ENCODE data around the gene TP53TG5. TPM values are rescaled to one million over a fixed set of nuclear protein-coding genes. Genes with fewer than 3 reads are reported as not detected.
A peak's percentile ranks its signal among the peaks of the same experiment; 100 is the strongest.

TP53TG5 gene
- total and polyA plus RNA-seq, 7 donors: 0.12 to 1.0 (median 0.38) TPM; not detected in 2

DNA sequence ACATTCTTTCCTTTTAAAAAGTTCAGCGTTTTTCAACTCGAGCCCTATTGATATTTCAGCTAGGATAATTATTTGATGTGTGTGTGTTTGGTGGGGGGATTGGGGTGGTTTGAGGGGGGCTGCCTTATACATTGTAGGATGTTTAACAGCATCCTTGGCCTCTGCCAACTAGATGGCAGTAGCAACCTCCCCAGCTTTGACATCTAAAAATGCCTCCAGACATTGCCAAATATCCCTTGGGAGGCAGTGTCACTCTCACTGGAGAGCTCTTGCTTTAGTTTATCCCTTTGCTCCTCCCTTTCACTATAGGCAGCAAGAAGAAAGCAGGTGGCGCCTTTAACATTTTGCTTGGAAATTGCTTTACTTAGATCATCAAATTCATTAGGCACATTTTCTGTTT, 14.6 kb upstream of the TP53TG5 start:
- no peaks in the 10 kb centered on the region for H3K36me3 ChIP-seq (ENCODE audit: insufficient read depth in 1 of 2, low read depth in 1 of 2)
- H3K4me1 ChIP-seq: no peaks in the 10 kb centered on the region
- TF ChIP-seq, protein P1, sequence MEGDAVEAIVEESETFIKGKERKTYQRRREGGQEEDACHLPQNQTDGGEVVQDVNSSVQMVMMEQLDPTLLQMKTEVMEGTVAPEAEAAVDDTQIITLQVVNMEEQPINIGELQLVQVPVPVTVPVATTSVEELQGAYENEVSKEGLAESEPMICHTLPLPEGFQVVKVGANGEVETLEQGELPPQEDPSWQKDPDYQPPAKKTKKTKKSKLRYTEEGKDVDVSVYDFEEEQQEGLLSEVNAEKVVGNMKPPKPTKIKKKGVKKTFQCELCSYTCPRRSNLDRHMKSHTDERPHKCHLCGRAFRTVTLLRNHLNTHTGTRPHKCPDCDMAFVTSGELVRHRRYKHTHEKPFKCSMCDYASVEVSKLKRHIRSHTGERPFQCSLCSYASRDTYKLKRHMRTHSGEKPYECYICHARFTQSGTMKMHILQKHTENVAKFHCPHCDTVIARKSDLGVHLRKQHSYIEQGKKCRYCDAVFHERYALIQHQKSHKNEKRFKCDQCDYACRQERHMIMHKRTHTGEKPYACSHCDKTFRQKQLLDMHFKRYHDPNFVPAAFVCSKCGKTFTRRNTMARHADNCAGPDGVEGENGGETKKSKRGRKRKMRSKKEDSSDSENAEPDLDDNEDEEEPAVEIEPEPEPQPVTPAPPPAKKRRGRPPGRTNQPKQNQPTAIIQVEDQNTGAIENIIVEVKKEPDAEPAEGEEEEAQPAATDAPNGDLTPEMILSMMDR (IDR thresholded peaks at IDR 0.05): no peak
- intact Hi-C loops (cut with DNase I): loop anchor here in 1 of 2 donors (1.0 kb wide), 1 partner anchor 16 kb away; no protein-coding TSS in a partner anchor
- H3K27ac ChIP-seq: no peak overlapping the region
- H3K4me3 ChIP-seq: no peak overlapping the region
- no peaks in the 10 kb centered on the region for H3K9me3 ChIP-seq
- WGBS, 3 donors: 89 to 91% (median 90%) methylated on average over 3 of the region's 3 CpGs
- DNase-seq (no peak), ATAC-seq (peak in 1 of 4 donors; percentile 31)
- no peaks in the 10 kb centered on the region for H3K27me3 ChIP-seq (ENCODE audit: insufficient read depth in 3 of 3, low read length in 2 of 3)

GRCh38 chr20:45391559-45391958, 13.4 kb upstream of the TP53TG5 start:
- WGBS, 3 donors: 59 to 74% (median 60%) methylated on average over 2 of the region's 2 CpGs
- H3K36me3 ChIP-seq (ENCODE audit: insufficient read depth in 1 of 2, low read depth in 1 of 2): no peaks in the 10 kb centered on the region
- intact Hi-C loops (cut with DNase I): no loop called here
- no peaks in the 10 kb centered on the region for H3K4me1 ChIP-seq
- DNase-seq: no peak
- H3K4me3 ChIP-seq: no peak overlapping the region
- H3K27me3 ChIP-seq (ENCODE audit: insufficient read depth in 3 of 3, low read length in 2 of 3): no peaks in the 10 kb centered on the region
- no peak for ATAC-seq
- H3K9me3 ChIP-seq: no peaks in the 10 kb centered on the region
- TF ChIP-seq, protein P1 (IDR thresholded peaks at IDR 0.05): no peak
- H3K27ac ChIP-seq: no peak overlapping the region

- ATAC-seq (no peak), DNase-seq (no peak)
- WGBS, 3 donors: 90 to 95% (median 95%) methylated on average over 2 of the region's 2 CpGs
- no peaks in the 10 kb centered on the region for H3K9me3 ChIP-seq
- TF ChIP-seq, protein P1 (IDR thresholded peaks at IDR 0.05): no peak
- intact Hi-C loops (cut with DNase I): no loop called here
- no peaks in the 10 kb centered on the region for H3K27me3 ChIP-seq (ENCODE audit: insufficient read depth in 3 of 3, low read length in 2 of 3)
- no peak overlapping the region for H3K27ac ChIP-seq
- no peaks in the 10 kb centered on the region for H3K4me1 ChIP-seq
- no peaks in the 10 kb centered on the region for H3K36me3 ChIP-seq (ENCODE audit: insufficient read depth in 1 of 2, low read depth in 1 of 2)
- H3K4me3 ChIP-seq: no peak overlapping the region
Observed at GRCh38 chr20:45390931-45391330, 12.8 kb upstream of the TP53TG5 start.

DNA sequence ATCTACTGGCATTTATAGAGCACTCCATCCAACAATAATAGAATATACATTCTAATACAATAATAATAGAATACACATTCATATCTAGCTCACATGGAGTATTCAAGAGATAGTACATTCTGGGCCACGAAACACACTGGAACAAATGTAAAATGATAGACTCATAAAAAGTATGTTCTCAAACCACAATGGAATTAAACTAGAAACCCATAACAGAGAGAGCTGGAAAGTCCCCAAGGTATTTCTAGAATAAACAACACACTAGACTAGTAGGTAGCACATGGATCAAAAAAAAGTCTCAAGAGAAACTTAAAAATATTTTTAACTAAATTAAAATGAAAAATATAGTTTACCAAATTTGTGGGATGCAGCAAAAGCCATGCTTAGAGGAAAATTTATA, 9.1 kb upstream of the TP53TG5 start:
- H3K4me1 ChIP-seq: no peaks in the 10 kb centered on the region
- WGBS, 3 donors: 83 to 95% (median 95%) methylated on average over 1 of the region's 1 CpG
- no peaks in the 10 kb centered on the region for H3K36me3 ChIP-seq (ENCODE audit: insufficient read depth in 1 of 2, low read depth in 1 of 2)
- H3K27me3 ChIP-seq (ENCODE audit: insufficient read depth in 3 of 3, low read length in 2 of 3): no peaks in the 10 kb centered on the region
- intact Hi-C loops (cut with DNase I): no loop called here
- TF ChIP-seq, protein P1 (IDR thresholded peaks at IDR 0.05): no peak
- ATAC-seq: no peak
- no peak overlapping the region for H3K4me3 ChIP-seq
- no peak overlapping the region for H3K27ac ChIP-seq
- H3K9me3 ChIP-seq: no peaks in the 10 kb centered on the region
- no peak for DNase-seq

- TF ChIP-seq, protein P1 (IDR thresholded peaks at IDR 0.05): no peak
- no peak overlapping the region for H3K4me3 ChIP-seq
- 66 to 71% (median 69%) methylated on average over 11 of the region's 11 CpGs for WGBS, 3 donors
- H3K36me3 ChIP-seq (ENCODE audit: insufficient read depth in 1 of 2, low read depth in 1 of 2): peaks cover 0 to 4% of the 10 kb centered on the region in 2 donors
- no peak overlapping the region for H3K27ac ChIP-seq
- no peaks in the 10 kb centered on the region for H3K27me3 ChIP-seq (ENCODE audit: insufficient read depth in 3 of 3, low read length in 2 of 3)
- DNase-seq (no peak), ATAC-seq (no peak)
- H3K9me3 ChIP-seq: no peaks in the 10 kb centered on the region
- intact Hi-C loops (cut with DNase I): no loop called here
- no peaks in the 10 kb centered on the region for H3K4me1 ChIP-seq
Observed at GRCh38 chr20:45377269-45377668, 856 bp downstream of the TP53TG5 start.
